KG1 (cell line): ENCODE results near the gene SLC6A9.

ENCODE experiments used
- DNase-seq: peaks from one replicate; lab custom pipeline; 2025; lab: John Stamatoyannopoulos, UW

SLC6A9 gene

GRCh38 chr1:44029260-44029910, 1.9 kb downstream of the SLC6A9 start:
- DNase-seq: no peak

- DNase-seq: no peak
Measured at GRCh38 chr1:44027320-44027719, 3.9 kb downstream of the SLC6A9 start.

GRCh38 chr1:44025816-44026215, 5.4 kb downstream of the SLC6A9 start:
- no peak for DNase-seq

GRCh38 chr1:44024903-44025525, 6.2 kb downstream of the SLC6A9 start:
- no peak for DNase-seq

- DNase-seq: no peak
Measured at GRCh38 chr1:44024031-44024902, 7.0 kb downstream of the SLC6A9 start.

GRCh38 chr1:44021581-44022321, 9.5 kb downstream of the SLC6A9 start:
- no peak for DNase-seq

- no peak for DNase-seq
Measured at GRCh38 chr1:44021156-44021555, 10.1 kb downstream of the SLC6A9 start.

- no peak for DNase-seq
Measured at GRCh38 chr1:44020464-44020863, 10.8 kb downstream of the SLC6A9 start.

- DNase-seq: no peak
Measured at GRCh38 chr1:44019466-44019948, 11.8 kb downstream of the SLC6A9 start.

- DNase-seq: no peak
Measured at GRCh38 chr1:44016890-44017400, 14.3 kb downstream of the SLC6A9 start.

- DNase-seq: no peak
Measured at GRCh38 chr1:44016041-44016889, 15.0 kb downstream of the SLC6A9 start.

- no peak for DNase-seq
Measured at GRCh38 chr1:44015206-44015605, 16.1 kb downstream of the SLC6A9 start.

GRCh38 chr1:44014365-44015104, 16.7 kb downstream of the SLC6A9 start:
- no peak for DNase-seq

- DNase-seq: no peak
Measured at GRCh38 chr1:44013949-44014348, 17.3 kb downstream of the SLC6A9 start.

GRCh38 chr1:44012941-44013609, 18.2 kb downstream of the SLC6A9 start:
- no peak for DNase-seq

- DNase-seq: no peak
Measured at GRCh38 chr1:44012404-44012803, 18.9 kb downstream of the SLC6A9 start.

GRCh38 chr1:44010935-44011471, 20.3 kb downstream of the SLC6A9 start:
- no peak for DNase-seq

- no peak for DNase-seq
Measured at GRCh38 chr1:44008259-44008658, 23.0 kb downstream of the SLC6A9 start.

GRCh38 chr1:44002606-44003157, 28.6 kb downstream of the SLC6A9 start:
- DNase-seq: no peak
